Fibroblast of lung (primary cell): ENCODE results near the gene ANKRD44.

Experiments
- CTCF ChIP-seq, 2 donors: IDR thresholded peaks in 1 of 2; conservative IDR thresholded peaks in 1 of 2; 1 replicate in 1 of 2; 2 replicates in 1 of 2; pipeline ENCODE4 v1.5.1; 2011 to 2012; ENCODE audit warnings: low read length in 2 of 2, control low read depth in 1 of 2, inconsistent platforms in 1 of 2, low read depth in 1 of 2, mild to moderate bottlenecking in 1 of 2
- EZH2 ChIP-seq: IDR thresholded peaks from 2 replicates; pipeline ENCODE4 v1.5.1; 2012; ENCODE audit warnings: low read length, control low read depth, mild to moderate bottlenecking; ENCODE audit errors: missing control alignments

GRCh38 chr2:197244349-197244748 lies 66.2 kb downstream of the ANKRD44 start:
- no peak for TF ChIP-seq CTCF (conservative IDR thresholded peaks at IDR 0.05 in 1 of 2, IDR thresholded peaks at IDR 0.05 in 1 of 2; ENCODE audit: low read depth in 1 of 2, low read length in 2 of 2)
- TF ChIP-seq EZH2: no peak
